GM19452 (cell line): Measurements from ENCODE around the gene OR7D2.

Experiments
- ATAC-seq: cut with Tn5 transposase; IDR thresholded peaks from one replicate; pipeline ENCODE4 v1.9.1; 2021; ENCODE audit not compliant: unreplicated experiment

OR7D2 gene

DNA sequence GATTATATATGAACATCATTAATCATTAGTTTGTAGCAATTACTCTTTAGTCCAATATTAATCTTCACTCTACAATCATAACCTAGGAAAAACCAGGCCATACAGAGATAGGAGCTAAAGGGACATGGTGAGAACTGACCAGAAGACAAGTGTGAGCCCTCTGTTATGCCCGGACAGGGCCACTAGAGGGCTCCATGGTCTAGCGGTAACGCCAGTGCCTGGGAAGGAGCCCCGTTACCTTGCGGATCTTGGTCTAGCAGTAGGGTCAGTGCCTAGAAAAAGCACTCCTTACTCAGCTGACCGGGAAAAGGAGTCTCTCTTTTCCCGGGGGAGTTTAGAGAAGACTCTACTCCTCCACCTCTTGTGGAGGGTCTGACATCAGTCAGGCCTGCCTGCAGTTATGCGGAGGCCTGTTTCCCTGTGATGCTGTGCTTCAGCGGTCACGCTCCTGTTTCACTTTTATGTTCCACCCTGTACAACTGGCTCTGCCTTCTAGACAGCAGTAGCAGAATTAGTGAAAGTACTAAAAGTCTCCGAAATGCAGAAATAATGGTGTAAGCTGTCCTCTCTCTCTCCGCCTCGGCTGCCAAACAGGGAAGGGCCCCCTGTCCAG is 26.8 kb downstream of the OR7D2 start:
- no peak for ATAC-seq

DNA sequence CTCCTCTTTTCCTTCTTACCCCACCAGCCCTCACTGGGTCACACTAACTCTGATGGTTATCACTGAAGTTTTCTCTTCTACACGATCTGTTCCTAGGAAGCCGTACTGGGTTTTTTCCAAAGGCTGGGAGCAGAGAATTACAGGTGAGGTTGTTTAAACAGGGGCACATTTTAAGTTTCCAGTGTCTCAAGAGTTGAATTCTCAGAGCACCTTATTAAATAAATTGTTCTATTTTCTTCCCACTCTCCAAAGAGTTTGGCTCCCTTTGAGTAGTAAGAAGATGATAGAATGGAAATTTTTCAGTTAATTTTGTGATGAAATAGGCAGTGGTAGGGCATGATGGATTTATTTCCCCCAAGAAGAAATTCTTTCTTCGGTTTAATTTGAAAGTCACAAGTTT is 40.7 kb downstream of the OR7D2 start, which contains the start of gene OR7D4:
Gene OR7D4 (minus strand): TSS at position 101 of the 400 bp plus-strand sequence. CDS start 4,752 bp downstream, outside the sequence.
- no peak for ATAC-seq
